Lower leg skin (tissue), 4 donors: Measurements from ENCODE around the gene NLRP13. TPM values are rescaled to one million over a fixed set of nuclear protein-coding genes. Genes with fewer than 3 reads are reported as not detected.

Experiments
- DNase-seq, 2 donors: peaks; one replicate each; pipeline ENCODE4 v3.0.0-alpha.2; 2019; ENCODE audit warnings: low spot score in 2 of 2
- H3K4me3 ChIP-seq: fragments of 200-600 bp; sonication (generic); 2 replicates; pipeline ENCODE4 v1.5.1; 2017; ENCODE audit warnings: mild to moderate bottlenecking, low read depth; ENCODE audit not compliant: poor library complexity, severe bottlenecking
- CTCF ChIP-seq, 3 donors: fragments of 450-650 bp; IDR thresholded peaks; one replicate each; pipeline ENCODE4 v1.5.1; 2016; ENCODE audit warnings: antibody characterized with exemption in 3 of 3, mild to moderate bottlenecking in 3 of 3, moderate library complexity in 2 of 3
- POLR2A ChIP-seq, 2 donors: fragments of 450-650 bp; IDR thresholded peaks; one replicate each; pipeline ENCODE4 v1.6.1; 2016 to 2017; ENCODE audit warnings: antibody characterized with exemption in 2 of 2, mild to moderate bottlenecking in 1 of 2, moderate library complexity in 1 of 2
- WGBS, 2 donors: methylation state at CpG; one replicate each; pipeline ENCODE4 v1.1.5; 2018; 5-methylcytosine and 5-hydroxymethylcytosine counted together
- intact Hi-C: fragments of 100-400 bp; cut with DNase I; formaldehyde crosslinking; loops from one replicate; pipeline ENCODE4 v1.15.0; 2023; ENCODE audit warnings: low total_unique reads
- total RNA-seq, 4 donors: library from RNA; depleted of rRNA; stranded (reverse); fragments of >200 nt; gene quantifications; one replicate each; pipeline ENCODE4 v1.1.0, GENCODE V29; 2016

NLRP13 gene
- under 1 TPM in 1 of 4 donors, not detected in 3; 0.07 TPM for total RNA-seq

GRCh38 chr19:55931936-55932386 is at the start of gene NLRP13:
Gene NLRP13 (minus strand): TSS chr19:55932336. CDS start chr19:55932311, 25 bp downstream.
- TF ChIP-seq POLR2A (IDR thresholded peaks at IDR 0.05) (no peak), CTCF (IDR thresholded peaks at IDR 0.05) (no peak)
- WGBS, 2 donors: 87 to 92% methylated on average over 8 of the region's 8 CpGs
- H3K4me3 ChIP-seq: no peak within 1 kb of the TSS
- DNase-seq: peak in 1 of 2 donors; percentile 53
- intact Hi-C loops: no loop called here

- no peak for DNase-seq
- intact Hi-C loops: no loop called here
These were observed 48.3 kb upstream of the NLRP13 start for GRCh38 chr19:55980415-55980814.

GRCh38 chr19:55973982-55974381 is 41.8 kb upstream of the NLRP13 start:
- H3K4me3 ChIP-seq: no peak overlapping the region
- TF ChIP-seq POLR2A (IDR thresholded peaks at IDR 0.05): no peak
- no peak for TF ChIP-seq CTCF (IDR thresholded peaks at IDR 0.05)
- 37 to 42% methylated on average over 3 of the region's 3 CpGs for whole genome bisulfite sequencing, 2 donors
- intact Hi-C loops: no loop called here
- DNase-seq: no peak

More at GRCh38 chr19:55980415-55980814, 48.3 kb upstream of the NLRP13 start:
- no peak for TF ChIP-seq POLR2A (IDR thresholded peaks at IDR 0.05)
- no peak for TF ChIP-seq CTCF (IDR thresholded peaks at IDR 0.05)
- 74 to 79% methylated on average over 9 of the region's 9 CpGs for WGBS, 2 donors
- H3K4me3 ChIP-seq: no peak overlapping the region

DNA sequence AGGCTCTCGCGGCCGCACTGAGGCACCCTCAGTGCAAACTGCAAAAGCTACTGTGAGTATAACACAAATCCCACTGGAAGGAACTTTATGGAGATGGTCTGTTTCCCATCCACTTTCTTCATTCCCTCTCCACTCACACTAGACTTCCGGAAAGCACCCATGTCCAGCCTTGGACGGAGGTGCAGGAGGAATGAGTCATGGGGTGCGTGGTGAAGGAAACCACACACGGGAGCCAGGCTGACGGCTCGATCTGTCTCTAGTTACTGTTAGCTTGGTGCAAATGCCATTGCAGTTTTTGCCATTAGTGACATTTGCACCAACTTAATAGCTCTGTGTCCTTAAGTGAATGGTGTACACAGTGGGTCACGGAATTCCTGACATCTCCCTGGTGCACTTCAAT is 30.1 kb upstream of the NLRP13 start:
- 91 to 94% methylated on average over 10 of the region's 10 CpGs for WGBS, 2 donors
- TF ChIP-seq CTCF (IDR thresholded peaks at IDR 0.05) (no peak), POLR2A (IDR thresholded peaks at IDR 0.05) (no peak)
- no peak overlapping the region for H3K4me3 ChIP-seq
- DNase-seq: no peak
- intact Hi-C loops: no loop called here

GRCh38 chr19:55959996-55960675 is 28.0 kb upstream of the NLRP13 start:
- TF ChIP-seq POLR2A (IDR thresholded peaks at IDR 0.05) (no peak), CTCF (IDR thresholded peaks at IDR 0.05) (no peak)
- DNase-seq: peak in 1 of 2 donors; percentile 40
- H3K4me3 ChIP-seq: no peak overlapping the region
- intact Hi-C loops: no loop called here
- 87% methylated on average over 6 of the region's 6 CpGs for WGBS, 2 donors

DNA sequence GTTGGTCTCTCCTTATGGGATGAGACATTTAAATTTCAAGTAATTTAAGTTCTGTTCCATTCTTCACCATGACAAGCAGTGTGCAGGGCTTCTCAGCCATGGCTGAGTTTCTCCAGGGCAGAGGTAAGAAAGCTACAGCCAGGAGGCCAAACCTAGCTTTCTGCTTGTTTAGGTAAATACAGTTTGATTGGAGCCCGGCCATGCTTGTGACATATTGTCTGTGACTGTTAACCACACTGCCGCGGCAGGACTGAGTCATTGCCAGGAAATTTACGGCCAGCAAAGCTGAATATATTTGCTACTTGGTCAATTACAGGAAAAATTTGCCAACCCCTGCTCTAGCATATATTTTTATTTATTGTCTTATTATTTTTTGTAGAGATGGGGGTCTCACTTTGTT is 26.2 kb upstream of the NLRP13 start:
- TF ChIP-seq CTCF (IDR thresholded peaks at IDR 0.05) (no peak), POLR2A (IDR thresholded peaks at IDR 0.05) (no peak)
- H3K4me3 ChIP-seq: no peak overlapping the region
- DNase-seq: peak in 1 of 2 donors; percentile 62
- 73 to 90% methylated on average over 4 of the region's 4 CpGs for WGBS, 2 donors
- intact Hi-C loops: no loop called here
